ENCODE measurements around the gene UBA1.

UBA1 gene

DNA sequence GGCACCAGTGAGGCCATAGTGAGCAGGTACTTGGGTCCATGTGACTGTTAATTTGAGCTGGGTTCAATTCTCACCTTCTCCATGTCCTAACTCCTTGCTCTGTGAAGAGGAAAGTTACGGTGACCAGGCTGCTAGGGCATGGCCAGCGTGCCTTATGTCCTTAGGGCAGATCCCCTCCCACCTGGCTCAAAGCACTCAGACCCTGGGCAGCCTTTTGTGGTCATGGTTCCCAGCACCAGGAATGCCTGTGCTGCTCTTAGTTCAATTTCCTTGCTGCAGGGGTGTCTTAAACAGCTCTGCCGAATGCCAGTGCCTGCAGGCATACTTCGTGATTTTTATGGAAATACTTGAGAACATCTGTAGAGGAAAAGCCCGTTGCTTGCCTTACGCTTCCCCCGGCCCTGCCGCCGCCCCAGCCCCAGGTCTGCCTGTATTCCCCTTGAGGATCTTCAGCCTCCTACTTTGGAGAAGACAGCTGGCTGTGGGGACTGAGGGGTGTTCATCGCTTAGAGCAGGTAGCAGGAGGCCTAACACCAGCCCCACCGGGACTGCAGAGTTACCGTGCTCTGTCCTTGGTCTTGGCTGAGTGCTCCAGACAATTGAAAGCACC lies 21.8 kb downstream of the UBA1 start:
- DNase-seq = no peak

GRCh38 chrX:47216393-47216925 lies 22.8 kb downstream of the UBA1 start:
- no peak for DNase-seq

DNA sequence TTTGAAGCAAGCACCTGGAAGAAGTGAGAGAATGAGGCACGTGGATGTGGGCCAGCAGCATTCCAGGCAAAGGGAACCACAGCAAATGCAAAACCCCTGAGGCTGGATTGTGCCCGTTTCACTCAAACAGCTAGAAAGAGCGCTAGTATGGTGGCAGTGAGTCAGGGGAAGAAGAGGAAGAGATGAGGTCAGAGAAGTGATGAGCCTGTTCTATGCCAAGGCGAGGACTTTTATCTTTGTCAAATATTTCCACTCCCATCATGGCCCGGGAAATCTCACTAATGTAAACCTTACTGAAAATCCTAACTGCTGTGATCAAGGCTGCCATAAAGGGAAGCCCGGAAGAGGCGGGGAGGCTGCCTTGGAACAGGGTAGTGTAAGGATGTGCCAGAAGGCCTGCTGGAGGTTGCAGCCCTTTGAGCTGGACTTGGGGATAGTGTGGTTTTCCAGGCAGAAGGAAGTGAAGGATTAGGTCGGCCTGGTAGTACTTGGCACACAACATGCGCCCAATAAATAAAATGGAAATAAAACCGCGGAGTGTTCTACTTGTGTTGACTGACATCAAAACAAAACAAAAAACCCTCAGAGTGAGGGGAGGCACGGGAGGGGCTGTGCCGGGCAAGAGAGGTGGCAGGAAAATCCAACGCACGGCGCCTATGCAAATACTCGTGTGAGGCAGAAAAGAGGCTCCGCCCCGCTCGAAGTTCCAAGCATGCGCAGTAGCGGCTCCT lies 23.7 kb downstream of the UBA1 start:
- DNase-seq = no peak

DNA sequence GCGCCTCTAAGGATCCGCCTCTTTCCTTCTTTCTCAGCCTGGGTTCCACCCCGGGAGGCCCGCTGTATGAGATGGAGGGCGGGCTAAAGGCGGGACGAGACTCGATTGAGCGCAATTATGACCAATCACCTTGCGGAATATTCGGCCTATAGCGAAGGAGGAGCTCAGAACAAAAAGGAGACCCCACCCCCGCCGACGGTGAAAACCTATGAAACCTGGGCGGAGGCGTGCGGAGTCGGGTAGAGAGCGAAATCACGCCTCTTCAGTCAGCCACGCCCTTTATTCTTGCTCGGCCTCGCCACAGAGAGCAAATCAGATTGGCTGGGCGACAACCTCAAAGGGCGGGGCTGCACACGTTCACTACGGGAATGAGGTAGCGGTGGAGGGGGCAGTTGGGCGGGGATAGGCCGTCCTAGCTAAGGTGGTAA lies 24.2 kb downstream of the UBA1 start:
- peak; percentile 90 for DNase-seq

GRCh38 chrX:47218280-47218919 lies 24.8 kb downstream of the UBA1 start, which contains the start of gene CDK16:
CDK16 (plus strand) TSS chrX:47218681; CDS start chrX:47223558, 4,877 bp downstream.
- peak; percentile 62 for DNase-seq

DNA sequence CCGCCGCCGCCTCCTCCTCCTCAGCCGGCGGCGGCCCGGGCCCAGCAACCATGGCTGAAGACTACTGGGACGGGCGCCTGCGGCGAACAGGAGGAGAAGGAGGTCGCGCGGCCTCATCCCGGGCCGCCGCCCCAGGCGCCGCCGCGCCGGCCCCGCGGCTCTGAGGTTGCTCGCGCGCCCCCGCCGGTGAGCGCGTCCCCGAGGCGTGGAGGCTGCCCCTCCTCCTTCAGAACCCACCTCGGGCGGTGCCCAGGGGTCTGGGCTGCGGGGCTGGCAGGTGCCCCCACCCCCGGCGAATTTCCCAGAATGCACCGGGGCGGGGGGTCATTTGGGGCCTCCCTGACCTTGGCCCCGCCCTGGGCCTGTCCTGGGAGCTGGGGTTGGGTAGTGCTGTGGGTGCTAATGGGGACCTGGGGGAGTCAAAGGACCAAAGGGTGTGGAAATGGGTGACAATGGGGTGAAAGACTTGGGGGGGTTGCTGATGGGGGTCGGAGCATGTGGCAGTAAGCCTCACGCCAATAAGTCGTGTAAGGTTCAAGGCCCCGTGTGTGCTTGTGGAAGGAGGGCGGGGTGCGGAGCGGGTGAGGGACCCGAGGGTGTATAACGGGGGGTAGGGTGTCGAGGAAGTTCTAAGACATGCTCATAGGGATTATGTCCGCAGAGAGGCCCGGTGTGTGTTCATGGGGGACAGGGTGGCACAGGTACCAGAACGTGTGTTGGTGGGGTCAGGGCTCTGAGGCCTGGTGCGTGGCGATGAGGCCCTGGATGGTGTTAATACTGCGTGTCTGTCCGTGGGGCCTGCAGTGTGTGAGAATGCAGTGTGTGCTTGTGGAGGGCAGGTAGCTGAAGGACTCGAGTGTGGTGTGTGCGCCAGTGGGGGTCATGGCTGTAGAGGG lies 25.5 kb downstream of the UBA1 start:
- DNase-seq = peak; percentile 54

- no peak for DNase-seq
Observed at GRCh38 chrX:47221756-47222155, 28.1 kb downstream of the UBA1 start.

- no peak for DNase-seq
Observed at GRCh38 chrX:47222751-47223350, 29.2 kb downstream of the UBA1 start.

DNA sequence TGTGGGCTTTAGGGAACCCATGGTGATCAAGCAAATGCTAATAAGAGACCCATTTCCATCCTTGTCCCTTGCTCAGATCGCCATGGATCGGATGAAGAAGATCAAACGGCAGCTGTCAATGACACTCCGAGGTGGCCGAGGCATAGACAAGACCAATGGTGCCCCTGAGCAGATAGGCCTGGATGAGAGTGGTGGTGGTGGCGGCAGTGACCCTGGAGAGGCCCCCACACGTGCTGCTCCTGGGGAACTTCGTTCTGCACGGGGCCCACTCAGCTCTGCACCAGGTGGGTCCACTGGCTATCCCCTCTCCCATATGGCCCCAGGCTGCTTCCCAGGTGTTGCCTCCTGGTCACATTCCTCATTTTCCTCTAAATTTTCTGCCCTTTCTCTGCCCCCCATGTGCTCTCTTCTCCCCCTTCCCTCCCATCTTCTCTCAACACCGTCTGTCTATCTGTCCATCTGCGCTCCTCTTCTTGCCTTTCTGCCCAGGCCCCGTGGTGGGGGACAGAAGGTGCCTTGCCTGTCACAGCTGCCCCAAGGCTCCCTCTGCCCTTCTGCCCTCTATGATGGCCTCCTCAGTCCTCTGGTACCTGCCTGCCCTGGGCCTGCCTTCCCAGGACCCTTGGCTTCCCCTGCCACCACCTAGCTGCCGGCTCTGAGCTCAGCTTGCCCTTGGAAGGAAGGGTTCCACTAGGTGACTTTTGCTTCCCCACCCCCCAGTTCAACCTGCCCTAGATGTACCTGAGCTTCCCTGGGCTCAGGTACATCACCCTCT lies 30.0 kb downstream of the UBA1 start:
- no peak for DNase-seq

- DNase-seq = no peak
Observed at GRCh38 chrX:47224266-47224895, 30.8 kb downstream of the UBA1 start.

- no peak for DNase-seq
Observed at GRCh38 chrX:47224896-47225290, 31.3 kb downstream of the UBA1 start.

- DNase-seq = no peak
Observed at GRCh38 chrX:47226071-47226470, 32.4 kb downstream of the UBA1 start.

- no peak for DNase-seq
Observed at GRCh38 chrX:47226531-47227333, 33.1 kb downstream of the UBA1 start.

GRCh38 chrX:47227334-47227583 lies 33.6 kb downstream of the UBA1 start:
- DNase-seq = no peak

- no peak for DNase-seq
Observed at GRCh38 chrX:47228550-47229270, 35.1 kb downstream of the UBA1 start.

DNA sequence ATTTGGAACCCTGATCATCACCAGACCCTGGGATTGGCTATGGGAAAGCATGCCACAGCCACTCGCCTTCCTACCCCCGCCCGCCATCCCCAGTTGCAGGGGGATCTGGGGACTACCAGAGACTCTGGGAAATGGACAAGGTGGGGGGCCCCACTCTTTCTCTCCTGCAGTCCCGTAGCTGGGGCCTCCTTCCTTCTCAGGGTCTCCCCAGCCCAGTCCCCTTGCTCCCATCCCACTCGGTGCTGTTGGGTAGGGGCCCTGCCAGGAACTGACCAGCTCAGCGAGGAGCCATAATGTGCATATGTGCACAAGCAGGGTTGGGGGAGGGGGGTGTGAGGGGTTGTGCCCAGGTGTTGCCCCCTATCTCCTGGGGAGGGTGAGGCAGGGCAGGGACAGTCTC lies 35.8 kb downstream of the UBA1 start:
- DNase-seq = no peak

DNA sequence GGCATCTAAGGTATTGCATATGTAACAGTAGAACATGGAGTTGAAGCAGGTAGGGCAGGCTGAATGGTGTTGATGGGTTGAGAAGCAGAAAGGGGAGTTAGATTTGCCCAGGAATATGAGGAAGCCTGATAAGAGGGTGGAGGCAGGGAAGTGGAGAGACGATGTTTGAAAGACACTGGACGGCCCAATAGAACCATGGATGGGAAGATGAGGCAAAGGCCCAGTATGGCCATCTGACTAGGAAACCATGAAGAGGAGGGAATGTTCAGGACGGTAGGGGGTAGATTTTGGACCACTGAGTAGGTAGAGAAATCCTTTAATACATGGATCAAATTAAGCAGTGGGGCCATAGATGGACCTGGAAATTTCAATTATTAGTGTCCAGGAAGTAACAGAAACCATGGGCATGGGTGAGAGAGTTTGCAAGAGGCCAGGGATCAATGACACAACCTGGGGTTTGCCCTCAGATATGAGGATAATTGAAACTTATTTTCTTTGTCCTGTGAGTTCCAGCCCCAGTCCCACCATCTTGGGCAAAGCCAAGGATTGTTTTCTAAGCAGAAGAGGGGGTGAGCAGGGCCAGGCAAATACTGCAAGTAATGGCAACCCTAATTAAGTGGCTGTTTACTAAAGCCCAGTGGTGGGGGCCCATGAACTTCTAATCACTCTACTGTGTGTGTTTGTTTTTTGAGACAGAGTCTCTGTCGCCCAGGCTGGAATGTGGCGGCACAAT lies 36.7 kb downstream of the UBA1 start:
- no peak for DNase-seq

DNA sequence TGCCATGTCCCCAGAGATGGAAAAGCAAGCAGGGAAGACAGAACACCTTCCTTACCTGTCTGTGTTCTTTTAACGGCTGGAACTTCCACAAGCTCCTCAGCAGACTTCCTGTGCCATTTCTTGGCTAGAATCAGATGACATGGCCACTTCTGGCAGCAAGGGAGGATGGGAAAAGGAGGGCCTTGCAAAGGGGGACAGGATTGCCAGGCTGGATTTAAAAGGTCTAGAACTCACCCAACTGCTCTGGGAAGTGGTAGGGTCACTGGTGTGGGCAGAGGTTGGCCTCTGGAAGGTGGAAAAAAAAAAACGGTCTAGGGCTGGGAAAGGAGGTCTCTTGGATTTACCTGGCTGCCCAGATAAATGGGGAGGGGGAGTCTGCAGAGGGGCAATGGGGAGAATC lies 37.5 kb downstream of the UBA1 start:
- DNase-seq = no peak

DNA sequence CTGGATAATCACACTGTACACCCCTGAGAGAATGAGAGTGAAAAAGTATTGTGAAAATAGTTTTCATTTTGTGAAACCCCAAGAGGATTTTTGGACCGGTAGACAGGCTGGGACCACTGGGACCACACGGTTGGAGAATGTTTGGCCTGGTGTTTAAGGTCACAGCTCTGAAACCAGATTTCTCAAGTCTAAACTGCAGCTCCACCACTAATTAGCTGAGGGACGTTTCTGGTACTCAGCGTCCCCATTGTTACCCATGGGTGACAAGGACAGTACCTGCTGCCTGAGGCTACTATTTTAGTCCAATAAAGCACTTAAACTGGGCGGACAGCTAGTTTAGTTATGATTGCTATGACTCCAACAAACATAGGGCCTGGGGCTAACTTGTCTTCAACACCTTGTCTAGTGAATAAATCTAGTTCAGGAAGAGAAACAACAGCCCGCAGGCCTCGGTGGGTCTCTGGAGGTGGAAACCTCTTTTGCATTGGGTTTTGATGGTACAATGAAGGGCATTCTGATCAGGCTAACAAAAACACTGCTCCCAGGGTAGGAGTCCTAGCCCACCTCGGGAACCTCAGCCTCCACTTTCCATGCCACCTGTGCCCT lies 38.7 kb downstream of the UBA1 start:
- no peak for DNase-seq

All from stimulated activated CD4-positive, alpha-beta T cell treated with anti-CD3 and anti-CD28 coated beads, Interleukin-4, amount 100 ng/mL, for 1 hour (primary cell).